GM06990 (cell line): ENCODE data around the gene IRS1.
A peak's percentile ranks its signal among the peaks of the same experiment; 100 is the strongest.

Experiments
- DNase-seq: peaks from one replicate; pipeline ENCODE4 v3.0.0-alpha.2; 2011; ENCODE audit not compliant: insufficient read length; ENCODE audit errors: extremely low read depth
- H3K27me3 ChIP-seq: replicated peaks from 2 replicates; pipeline ENCODE4 v1.6.0; 2011; ENCODE audit warnings: low read length; ENCODE audit not compliant: control insufficient read depth, insufficient read depth
- H3K36me3 ChIP-seq: 2 replicates; pipeline ENCODE4 v1.5.1; 2011; ENCODE audit warnings: low read length; ENCODE audit not compliant: control insufficient read depth, insufficient read depth
- H3K4me3 ChIP-seq: replicated peaks from 2 replicates; pipeline ENCODE4 v1.5.1; 2011; ENCODE audit warnings: low read depth, mild to moderate bottlenecking, control low read depth, low read length
- TF ChIP-seq, protein P1 (sequence below): IDR thresholded peaks from 2 replicates; pipeline ENCODE4 v1.5.1; 2011; ENCODE audit warnings: low read length, control low read depth, mild to moderate bottlenecking, inconsistent platforms; ENCODE audit not compliant: insufficient read depth, poor library complexity, severe bottlenecking

Gene IRS1, protein sequence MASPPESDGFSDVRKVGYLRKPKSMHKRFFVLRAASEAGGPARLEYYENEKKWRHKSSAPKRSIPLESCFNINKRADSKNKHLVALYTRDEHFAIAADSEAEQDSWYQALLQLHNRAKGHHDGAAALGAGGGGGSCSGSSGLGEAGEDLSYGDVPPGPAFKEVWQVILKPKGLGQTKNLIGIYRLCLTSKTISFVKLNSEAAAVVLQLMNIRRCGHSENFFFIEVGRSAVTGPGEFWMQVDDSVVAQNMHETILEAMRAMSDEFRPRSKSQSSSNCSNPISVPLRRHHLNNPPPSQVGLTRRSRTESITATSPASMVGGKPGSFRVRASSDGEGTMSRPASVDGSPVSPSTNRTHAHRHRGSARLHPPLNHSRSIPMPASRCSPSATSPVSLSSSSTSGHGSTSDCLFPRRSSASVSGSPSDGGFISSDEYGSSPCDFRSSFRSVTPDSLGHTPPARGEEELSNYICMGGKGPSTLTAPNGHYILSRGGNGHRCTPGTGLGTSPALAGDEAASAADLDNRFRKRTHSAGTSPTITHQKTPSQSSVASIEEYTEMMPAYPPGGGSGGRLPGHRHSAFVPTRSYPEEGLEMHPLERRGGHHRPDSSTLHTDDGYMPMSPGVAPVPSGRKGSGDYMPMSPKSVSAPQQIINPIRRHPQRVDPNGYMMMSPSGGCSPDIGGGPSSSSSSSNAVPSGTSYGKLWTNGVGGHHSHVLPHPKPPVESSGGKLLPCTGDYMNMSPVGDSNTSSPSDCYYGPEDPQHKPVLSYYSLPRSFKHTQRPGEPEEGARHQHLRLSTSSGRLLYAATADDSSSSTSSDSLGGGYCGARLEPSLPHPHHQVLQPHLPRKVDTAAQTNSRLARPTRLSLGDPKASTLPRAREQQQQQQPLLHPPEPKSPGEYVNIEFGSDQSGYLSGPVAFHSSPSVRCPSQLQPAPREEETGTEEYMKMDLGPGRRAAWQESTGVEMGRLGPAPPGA (N-terminal part only)

DNA sequence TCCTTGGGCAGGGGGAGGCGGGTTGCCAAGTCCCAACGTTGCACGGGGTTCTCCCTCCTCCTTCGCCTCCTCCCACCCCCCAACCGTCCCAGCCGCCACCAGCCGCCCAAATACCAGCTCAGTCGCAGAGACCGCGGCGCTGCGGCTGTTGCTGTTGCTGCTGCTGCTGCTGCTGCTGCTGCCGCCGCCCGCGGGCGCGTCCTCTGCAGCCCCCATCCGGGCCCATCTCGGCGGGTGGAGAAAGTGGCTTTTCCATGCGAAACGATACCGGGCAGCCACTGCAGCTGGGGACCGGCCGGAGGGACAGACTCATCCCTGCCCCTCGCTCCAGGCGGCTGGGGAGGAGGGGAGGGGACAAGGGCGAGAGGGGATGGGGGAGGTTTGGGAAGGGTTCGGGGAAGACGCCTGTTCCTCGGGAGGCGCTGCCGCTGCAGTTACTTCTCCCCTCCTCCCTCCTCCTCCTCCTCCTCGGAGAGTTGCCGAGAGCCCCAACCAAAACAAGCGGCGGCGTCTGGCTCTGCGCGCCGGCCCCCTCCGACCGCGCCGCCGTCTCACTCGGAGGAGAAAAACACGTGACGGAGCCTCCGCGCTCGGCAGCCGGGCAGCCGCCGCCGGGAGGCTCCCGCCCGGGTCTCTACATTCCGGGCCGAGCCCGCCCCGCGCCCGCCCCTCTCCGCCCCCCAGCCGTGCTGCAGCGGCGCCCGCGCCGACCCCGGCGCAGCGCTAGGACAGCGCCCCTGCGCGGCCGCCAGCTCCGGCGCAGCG is at the start of gene IRS1:
Gene IRS1, minus strand, starts transcription at position 610 of the 765 bp plus-strand sequence. CDS start 1,082 bp downstream, outside the sequence.
- H3K27me3 ChIP-seq, result no peaks in the 10 kb centered on the region
- TF ChIP-seq, protein P1, sequence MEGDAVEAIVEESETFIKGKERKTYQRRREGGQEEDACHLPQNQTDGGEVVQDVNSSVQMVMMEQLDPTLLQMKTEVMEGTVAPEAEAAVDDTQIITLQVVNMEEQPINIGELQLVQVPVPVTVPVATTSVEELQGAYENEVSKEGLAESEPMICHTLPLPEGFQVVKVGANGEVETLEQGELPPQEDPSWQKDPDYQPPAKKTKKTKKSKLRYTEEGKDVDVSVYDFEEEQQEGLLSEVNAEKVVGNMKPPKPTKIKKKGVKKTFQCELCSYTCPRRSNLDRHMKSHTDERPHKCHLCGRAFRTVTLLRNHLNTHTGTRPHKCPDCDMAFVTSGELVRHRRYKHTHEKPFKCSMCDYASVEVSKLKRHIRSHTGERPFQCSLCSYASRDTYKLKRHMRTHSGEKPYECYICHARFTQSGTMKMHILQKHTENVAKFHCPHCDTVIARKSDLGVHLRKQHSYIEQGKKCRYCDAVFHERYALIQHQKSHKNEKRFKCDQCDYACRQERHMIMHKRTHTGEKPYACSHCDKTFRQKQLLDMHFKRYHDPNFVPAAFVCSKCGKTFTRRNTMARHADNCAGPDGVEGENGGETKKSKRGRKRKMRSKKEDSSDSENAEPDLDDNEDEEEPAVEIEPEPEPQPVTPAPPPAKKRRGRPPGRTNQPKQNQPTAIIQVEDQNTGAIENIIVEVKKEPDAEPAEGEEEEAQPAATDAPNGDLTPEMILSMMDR, result no peak
- no peaks in the 10 kb centered on the region for H3K36me3 ChIP-seq

DNA sequence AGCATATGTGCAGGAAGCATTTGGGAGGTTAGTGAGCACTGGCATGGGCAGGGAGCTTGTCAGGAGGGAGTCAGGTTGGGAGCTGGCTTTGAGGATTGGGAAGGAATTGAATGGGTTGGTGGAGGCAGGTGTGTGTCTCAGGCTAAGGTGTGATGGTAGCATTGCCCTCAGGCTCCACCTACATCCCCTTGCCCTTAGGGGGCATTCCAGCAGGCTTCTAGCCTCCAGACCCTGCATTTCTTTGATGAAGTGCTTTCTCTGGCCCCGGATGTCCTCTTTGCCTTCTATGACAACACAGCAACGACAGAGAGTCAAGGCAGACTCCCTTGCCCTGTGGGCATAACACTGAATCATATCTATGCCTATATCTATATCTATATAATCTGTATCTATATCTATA is 49.7 kb upstream of the IRS1 start:
- Histone ChIP-seq H3K36me3 (no peaks in the 10 kb centered on the region; the same call in 1 of the 2 replicates), H3K4me3 (no peak overlapping the region), H3K27me3 (no peaks in the 10 kb centered on the region)
- DNase-seq, result no peak
- TF ChIP-seq, protein P1, result no peak

More for the DNA sequence above, at the start of gene IRS1:
- peak within 1 kb of the TSS; percentile 63 for H3K4me3 ChIP-seq
- peak; percentile 78 for DNase-seq

DNA sequence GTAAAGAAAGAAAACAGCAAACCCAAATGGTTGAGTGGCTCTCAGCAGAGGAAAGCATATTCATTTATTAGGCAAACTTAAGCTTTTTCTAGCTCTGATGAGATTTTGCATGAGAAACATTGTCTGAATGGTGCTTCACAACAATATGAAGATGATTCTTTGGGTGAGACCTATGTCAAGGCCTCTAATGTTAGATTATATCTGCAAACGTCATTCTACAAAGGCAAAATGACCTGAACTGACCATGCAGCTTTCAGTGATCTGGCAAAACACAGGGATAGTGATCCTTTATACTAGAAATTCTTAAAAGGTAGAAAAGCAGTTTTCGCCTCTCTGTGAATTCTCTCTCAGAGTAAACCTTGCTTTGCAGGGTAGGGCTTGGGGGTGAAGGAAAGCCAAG is 47.9 kb upstream of the IRS1 start:
- no peak for DNase-seq

DNA sequence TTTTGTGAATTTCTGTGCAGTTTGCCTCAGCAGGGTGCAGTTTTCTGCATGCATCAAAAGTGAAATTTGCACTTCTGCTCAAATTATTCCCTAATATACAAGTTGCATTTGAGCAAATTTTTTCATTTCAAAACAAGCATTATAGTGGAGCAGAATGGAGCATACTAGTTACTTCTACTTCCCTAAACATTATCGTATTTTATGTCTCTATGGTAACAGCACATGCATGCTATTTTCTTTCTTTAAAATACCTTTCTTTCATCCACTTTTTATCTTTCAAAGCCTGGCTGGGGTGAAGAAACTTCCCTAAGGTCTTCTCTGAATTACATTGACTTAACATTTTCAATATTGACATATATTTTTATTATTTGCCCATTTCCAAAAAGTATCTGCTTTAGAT is 47.5 kb upstream of the IRS1 start:
- no peak overlapping the region for H3K4me3 ChIP-seq
- no peaks in the 10 kb centered on the region for H3K27me3 ChIP-seq
- H3K36me3 ChIP-seq, result no peaks in the 10 kb centered on the region; the same call in 1 of the 2 replicates
- TF ChIP-seq, protein P1, result no peak
- no peak for DNase-seq

More for the DNA sequence above, 47.9 kb upstream of the IRS1 start:
- H3K36me3 ChIP-seq, result no peaks in the 10 kb centered on the region; the same call in 1 of the 2 replicates
- H3K4me3 ChIP-seq, result no peak overlapping the region
- TF ChIP-seq, protein P1, result no peak
- H3K27me3 ChIP-seq, result no peaks in the 10 kb centered on the region
